ENCODE data around the gene KLK11. TPM values are rescaled to one million over a fixed set of nuclear protein-coding genes. Genes with fewer than 3 reads are reported as not detected.
"Not testable (repeated sequence)": the region's sequence is repeated elsewhere in the genome, so short reads cannot be mapped to it uniquely, and the experiment has no call there.

KLK11 gene
- total RNA-seq, 2 donors from 2014 or later = not detected

DNA sequence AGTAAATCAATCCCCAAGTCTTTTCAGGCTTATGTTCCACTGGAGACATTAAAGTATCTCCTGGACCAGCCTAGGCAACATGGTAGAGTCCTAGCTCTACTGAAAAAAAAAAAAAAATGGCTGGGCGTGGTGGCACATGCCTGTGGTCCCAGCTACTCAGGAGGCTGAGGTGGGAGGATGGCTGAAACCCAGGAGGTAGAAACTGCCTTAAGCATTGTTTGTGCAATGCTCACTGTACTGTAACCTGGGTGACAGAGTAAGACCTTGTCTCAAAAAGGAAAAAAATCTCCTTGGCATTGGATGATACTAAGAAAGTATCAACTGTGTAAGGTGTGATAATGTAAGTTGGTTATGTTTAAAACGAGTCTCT, 33.8 kb downstream of the KLK11 start:
- Mint-ChIP-seq H3K27ac (no peak overlapping the region), H3K9me3 (peaks cover 0 to 1% of the 10 kb centered on the region in 2 donors), H3K27me3 (ENCODE audit: low read depth) (peaks cover 22% of the 10 kb centered on the region), H3K4me3 (no peak overlapping the region), H3K36me3 (ENCODE audit: insufficient read depth in 2 of 2) (no peaks in the 10 kb centered on the region), H3K4me1 (ENCODE audit: low read depth) (no peaks in the 10 kb centered on the region)
- ATAC-seq (replicated peaks in 1 of 2) (no peak), DNase-seq (no peak)

DNA sequence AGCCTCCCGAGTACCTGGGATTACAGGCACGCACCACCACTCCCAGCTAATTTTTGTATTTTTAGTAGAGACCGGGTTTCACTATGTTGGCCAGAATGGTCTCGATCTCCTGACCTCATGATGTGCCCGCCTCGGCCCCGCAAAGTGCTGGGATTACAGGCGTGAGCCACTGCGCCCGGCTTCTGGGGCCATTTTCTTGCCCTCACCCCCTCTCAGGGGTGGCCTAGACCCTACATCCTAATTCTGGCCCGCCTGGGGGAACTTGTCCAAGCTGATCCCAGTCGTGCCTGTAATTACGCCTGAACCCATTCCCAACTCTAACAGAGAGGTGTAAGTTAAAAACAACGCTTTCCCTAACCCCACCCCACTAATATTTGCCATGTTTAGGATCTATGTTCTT, 42.0 kb downstream of the KLK11 start:
- not testable (repeated sequence) for H3K9me3 Mint-ChIP-seq; H3K4me3 Mint-ChIP-seq; DNase-seq; H3K4me1 Mint-ChIP-seq (ENCODE audit: low read depth); ATAC-seq (replicated peaks in 1 of 2); H3K36me3 Mint-ChIP-seq (ENCODE audit: insufficient read depth in 2 of 2); H3K27ac Mint-ChIP-seq
- H3K27me3 Mint-ChIP-seq (ENCODE audit: low read depth) = peaks cover 62% of the 10 kb centered on the region

DNA sequence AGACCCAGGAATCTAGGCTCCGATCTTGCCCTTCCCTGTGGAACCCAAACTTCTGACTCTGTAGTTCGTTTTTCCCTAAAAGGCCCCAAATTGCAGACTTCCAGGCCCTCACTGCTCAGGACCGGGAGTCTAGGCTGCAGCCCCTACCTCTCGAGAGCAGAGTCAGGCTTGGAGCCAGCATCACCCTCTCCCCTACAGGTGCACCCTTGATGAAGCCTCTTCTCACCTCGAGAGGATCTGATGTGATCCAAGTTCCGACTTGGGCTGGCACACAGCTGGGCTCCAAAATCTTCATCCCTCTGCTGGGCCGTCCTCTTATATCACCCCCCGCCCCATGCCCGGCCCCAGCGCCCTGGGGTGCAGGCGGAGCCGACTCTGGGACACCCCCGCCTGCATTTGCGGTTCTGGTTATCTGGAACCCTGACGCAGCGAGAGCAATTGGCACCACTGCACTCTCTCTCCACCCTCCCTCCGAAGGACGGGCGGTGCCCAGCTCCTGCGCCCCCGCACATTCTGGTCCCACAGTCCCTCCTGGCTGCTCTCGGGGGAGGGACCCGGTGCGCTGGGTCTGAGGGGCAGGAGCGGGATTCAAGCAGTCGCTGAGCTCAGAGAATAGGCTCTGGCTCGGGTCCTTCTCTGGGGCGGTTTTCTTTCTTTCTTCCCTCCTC, 42.7 kb downstream of the KLK11 start, which contains the start of gene KLK7:
KLK7 (minus strand) TSS at position 293 of the 668 bp plus-strand sequence. CDS start 1,518 bp downstream, outside the sequence.
- no peaks in the 10 kb centered on the region for H3K36me3 Mint-ChIP-seq (ENCODE audit: insufficient read depth in 2 of 2)
- peaks cover 59% of the 10 kb centered on the region for H3K27me3 Mint-ChIP-seq (ENCODE audit: low read depth)
- no peak for DNase-seq
- H3K4me3 Mint-ChIP-seq = no peak within 1 kb of the TSS
- H3K27ac Mint-ChIP-seq = no peak within 1 kb of the TSS
- no peak for ATAC-seq (replicated peaks in 1 of 2)
- no peaks in the 10 kb centered on the region for H3K4me1 Mint-ChIP-seq (ENCODE audit: low read depth)
- H3K9me3 Mint-ChIP-seq = no peaks in the 10 kb centered on the region

DNA sequence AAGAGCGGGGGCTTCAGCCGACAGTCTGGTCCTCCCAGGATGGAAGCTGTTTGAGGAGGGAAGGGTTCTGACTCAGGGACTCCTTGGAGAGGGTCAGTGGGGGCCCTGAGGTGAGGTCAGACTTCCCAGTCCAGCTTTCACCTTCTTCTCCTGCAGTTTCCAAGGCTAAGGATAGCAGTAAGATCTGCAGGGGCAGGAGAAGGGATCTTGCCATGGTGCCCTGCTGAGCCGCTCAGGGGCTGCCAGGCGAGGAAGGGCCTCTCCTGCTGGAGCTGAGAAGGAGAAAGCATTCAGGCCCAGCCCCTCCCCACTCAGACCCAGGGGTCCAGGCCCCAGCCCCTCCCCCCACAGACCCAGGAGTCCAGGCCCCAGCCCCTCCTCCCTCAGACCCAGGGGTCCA, 44.2 kb downstream of the KLK11 start:
- DNase-seq = no peak
- Mint-ChIP-seq H3K27ac (no peak overlapping the region), H3K4me1 (ENCODE audit: low read depth) (no peaks in the 10 kb centered on the region), H3K27me3 (ENCODE audit: low read depth) (peaks cover 70% of the 10 kb centered on the region), H3K36me3 (ENCODE audit: insufficient read depth in 2 of 2) (no peaks in the 10 kb centered on the region), H3K4me3 (no peak overlapping the region), H3K9me3 (no peaks in the 10 kb centered on the region)
- no peak for ATAC-seq (replicated peaks in 1 of 2)

DNA sequence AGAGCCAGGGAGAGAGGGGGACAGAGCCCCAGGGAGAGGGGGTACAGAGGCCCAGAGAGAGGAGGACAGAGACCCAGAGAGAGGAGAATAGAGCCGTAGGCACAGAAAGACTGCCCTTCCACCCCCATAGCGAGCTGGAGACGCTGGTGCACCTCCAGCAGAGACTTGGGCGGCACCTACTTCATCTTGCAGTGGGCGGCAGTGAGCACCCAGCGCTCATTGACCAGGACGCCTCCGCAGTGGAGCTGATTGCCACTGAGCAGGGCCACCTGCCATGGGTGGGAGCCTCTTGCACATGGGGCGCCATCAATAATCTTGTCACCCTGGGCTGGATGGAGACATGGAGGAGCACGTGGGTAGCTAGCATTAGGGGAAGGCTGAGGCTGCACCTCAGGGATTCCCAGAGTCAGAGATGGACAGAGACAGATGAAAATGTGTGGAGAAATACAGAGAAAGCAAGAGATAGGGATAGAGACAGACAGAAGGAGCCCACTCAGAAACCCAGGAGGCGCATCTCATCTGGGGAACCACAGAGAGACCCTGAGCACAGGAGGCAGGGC, 44.7 kb downstream of the KLK11 start:
- no peaks in the 10 kb centered on the region for H3K4me1 Mint-ChIP-seq (ENCODE audit: low read depth)
- H3K9me3 Mint-ChIP-seq = no peaks in the 10 kb centered on the region
- no peak for ATAC-seq (replicated peaks in 1 of 2)
- H3K27me3 Mint-ChIP-seq (ENCODE audit: low read depth) = peaks cover 75% of the 10 kb centered on the region
- no peaks in the 10 kb centered on the region for H3K36me3 Mint-ChIP-seq (ENCODE audit: insufficient read depth in 2 of 2)
- H3K27ac Mint-ChIP-seq = no peak overlapping the region
- DNase-seq = no peak
- no peak overlapping the region for H3K4me3 Mint-ChIP-seq

DNA sequence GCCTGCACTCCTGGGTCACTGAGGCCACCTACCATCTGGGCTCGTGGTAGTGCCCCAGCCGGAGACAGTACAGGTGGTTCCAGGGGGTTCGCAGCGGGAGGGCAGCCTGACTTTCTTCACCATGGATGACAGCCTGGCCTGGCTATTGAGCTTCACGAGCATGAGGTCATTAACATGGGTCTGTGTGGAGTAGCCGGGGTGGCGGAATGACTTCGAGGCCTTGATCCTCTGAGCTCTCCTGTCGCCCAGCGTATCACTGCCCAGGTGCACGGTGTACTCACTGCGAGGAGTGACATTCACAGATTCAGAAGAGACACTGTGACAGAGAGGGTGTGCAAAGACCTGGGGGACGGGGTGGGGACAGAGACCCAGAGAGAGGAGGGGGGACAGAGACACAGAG, 46.2 kb downstream of the KLK11 start:
- ATAC-seq (replicated peaks in 1 of 2) = no peak
- H3K4me3 Mint-ChIP-seq = no peak overlapping the region
- peaks cover 75% of the 10 kb centered on the region for H3K27me3 Mint-ChIP-seq (ENCODE audit: low read depth)
- no peak for DNase-seq
- no peak overlapping the region for H3K27ac Mint-ChIP-seq
- H3K9me3 Mint-ChIP-seq = no peaks in the 10 kb centered on the region
- no peaks in the 10 kb centered on the region for H3K36me3 Mint-ChIP-seq (ENCODE audit: insufficient read depth in 2 of 2)
- H3K4me1 Mint-ChIP-seq (ENCODE audit: low read depth) = no peaks in the 10 kb centered on the region

DNA sequence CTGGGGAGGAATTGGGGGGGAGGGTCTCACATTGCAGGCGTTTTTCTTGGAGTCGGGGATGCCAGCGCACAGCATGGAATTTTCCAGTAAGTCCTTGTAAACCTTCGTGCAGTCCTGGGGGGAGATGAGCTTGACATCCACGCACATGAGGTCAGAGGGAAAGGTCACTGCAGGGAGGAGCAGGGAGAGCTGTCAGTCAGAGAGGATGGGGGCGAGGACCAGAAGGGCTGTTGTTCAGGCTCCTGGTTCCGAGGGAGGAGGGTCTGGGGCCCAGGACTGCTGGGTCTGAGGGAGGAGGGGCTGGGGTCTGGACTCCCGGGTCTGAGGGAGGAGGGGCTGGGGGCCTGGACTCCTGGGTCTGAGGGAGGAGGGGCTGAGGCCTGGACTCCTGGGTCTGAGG, 46.7 kb downstream of the KLK11 start:
- Mint-ChIP-seq H3K27ac (no peak overlapping the region), H3K9me3 (no peaks in the 10 kb centered on the region)

DNA sequence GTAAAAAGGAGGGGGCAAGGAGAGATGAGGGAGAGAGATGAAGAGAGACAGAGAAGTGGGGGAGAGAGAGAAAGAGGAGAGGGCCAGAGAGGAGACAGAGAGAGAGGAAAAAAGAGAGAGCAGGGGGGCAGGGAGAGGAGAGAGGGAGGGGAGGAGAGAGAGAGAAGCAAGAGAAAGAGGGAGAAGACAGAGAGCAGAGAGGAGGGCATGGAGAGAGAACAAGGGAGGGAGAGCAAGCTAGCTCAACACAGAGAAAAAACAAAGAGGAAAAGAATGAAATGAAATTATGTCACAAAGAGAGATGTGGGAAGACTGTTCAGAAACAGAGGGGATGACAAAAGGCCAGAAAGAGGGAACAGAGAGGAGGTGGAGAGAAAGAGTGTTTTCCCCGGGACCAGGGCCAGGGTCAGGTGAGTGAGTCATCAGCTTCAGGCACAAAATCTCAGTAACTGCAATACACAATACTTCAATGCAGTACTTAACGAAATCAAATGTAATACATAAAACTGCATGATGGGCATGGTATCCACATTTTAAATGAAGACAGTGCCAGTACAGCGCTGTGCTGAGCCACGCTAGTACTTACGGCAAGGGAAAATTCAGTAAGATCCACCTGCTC, 47.5 kb downstream of the KLK11 start:
- Mint-ChIP-seq H3K4me1 (ENCODE audit: low read depth) (no peaks in the 10 kb centered on the region), H3K36me3 (ENCODE audit: insufficient read depth in 2 of 2) (no peaks in the 10 kb centered on the region), H3K9me3 (no peaks in the 10 kb centered on the region), H3K27ac (no peak overlapping the region), H3K27me3 (ENCODE audit: low read depth) (peaks cover 62% of the 10 kb centered on the region), H3K4me3 (no peak overlapping the region)
- ATAC-seq (replicated peaks in 1 of 2) = no peak
- no peak for DNase-seq

More for the DNA sequence above, 46.7 kb downstream of the KLK11 start:
- Mint-ChIP-seq H3K36me3 (ENCODE audit: insufficient read depth in 2 of 2) (no peaks in the 10 kb centered on the region), H3K4me3 (no peak overlapping the region), H3K4me1 (ENCODE audit: low read depth) (no peaks in the 10 kb centered on the region), H3K27me3 (ENCODE audit: low read depth) (peaks cover 70% of the 10 kb centered on the region)
- DNase-seq (no peak), ATAC-seq (replicated peaks in 1 of 2) (no peak)

DNA sequence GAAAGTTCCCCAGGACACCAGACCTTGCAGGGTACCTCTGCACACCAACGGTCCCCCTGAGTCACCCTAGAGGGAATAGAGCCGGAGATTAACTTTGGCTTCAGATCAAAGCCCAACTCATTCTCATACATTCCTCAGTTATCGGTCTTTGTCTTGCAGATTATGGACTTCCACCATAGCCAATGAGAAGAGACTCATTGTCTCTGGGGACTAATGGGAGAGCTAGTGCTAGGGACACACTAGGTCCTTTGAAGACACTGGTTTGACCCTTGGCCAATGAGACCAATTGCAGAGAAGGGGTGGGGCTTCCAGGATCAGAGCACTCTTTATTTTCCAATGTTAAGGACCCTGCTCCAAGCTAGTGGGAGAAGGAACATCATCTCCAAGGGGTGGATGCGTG, 48.8 kb downstream of the KLK11 start:
- DNase-seq (no peak), ATAC-seq (replicated peaks in 1 of 2) (no peak)
- Mint-ChIP-seq H3K27ac (no peak overlapping the region), H3K9me3 (no peaks in the 10 kb centered on the region), H3K4me1 (ENCODE audit: low read depth) (no peaks in the 10 kb centered on the region), H3K27me3 (ENCODE audit: low read depth) (peaks cover 61% of the 10 kb centered on the region), H3K36me3 (ENCODE audit: insufficient read depth in 2 of 2) (no peaks in the 10 kb centered on the region), H3K4me3 (no peak overlapping the region)

DNA sequence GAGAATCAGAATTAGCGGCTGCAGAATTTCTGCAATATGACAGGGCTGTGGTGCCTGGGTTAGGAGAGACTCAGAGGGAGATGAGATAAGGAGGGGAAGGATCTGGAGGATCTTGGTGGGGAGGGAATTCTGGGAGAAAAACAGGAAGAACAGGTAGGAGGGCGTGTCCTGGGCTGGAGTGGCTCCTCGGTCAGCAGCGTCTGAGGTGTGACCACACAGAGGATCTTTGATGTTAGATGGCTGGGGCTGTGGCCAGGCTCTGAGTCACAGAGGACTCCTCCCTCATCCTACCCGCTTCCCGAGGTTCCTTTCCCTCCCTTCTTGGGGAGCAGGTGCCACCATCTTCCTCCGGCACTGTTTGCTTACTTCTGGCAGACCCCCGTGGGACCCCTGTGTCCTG, 50.6 kb downstream of the KLK11 start:
- peaks cover 49% of the 10 kb centered on the region for H3K27me3 Mint-ChIP-seq (ENCODE audit: low read depth)
- no peaks in the 10 kb centered on the region for H3K36me3 Mint-ChIP-seq (ENCODE audit: insufficient read depth in 2 of 2)
- DNase-seq = no peak
- no peak for ATAC-seq (replicated peaks in 1 of 2)
- H3K4me1 Mint-ChIP-seq (ENCODE audit: low read depth) = no peaks in the 10 kb centered on the region
- H3K9me3 Mint-ChIP-seq = no peaks in the 10 kb centered on the region
- H3K27ac Mint-ChIP-seq = no peak overlapping the region
- H3K4me3 Mint-ChIP-seq = no peak overlapping the region

DNA sequence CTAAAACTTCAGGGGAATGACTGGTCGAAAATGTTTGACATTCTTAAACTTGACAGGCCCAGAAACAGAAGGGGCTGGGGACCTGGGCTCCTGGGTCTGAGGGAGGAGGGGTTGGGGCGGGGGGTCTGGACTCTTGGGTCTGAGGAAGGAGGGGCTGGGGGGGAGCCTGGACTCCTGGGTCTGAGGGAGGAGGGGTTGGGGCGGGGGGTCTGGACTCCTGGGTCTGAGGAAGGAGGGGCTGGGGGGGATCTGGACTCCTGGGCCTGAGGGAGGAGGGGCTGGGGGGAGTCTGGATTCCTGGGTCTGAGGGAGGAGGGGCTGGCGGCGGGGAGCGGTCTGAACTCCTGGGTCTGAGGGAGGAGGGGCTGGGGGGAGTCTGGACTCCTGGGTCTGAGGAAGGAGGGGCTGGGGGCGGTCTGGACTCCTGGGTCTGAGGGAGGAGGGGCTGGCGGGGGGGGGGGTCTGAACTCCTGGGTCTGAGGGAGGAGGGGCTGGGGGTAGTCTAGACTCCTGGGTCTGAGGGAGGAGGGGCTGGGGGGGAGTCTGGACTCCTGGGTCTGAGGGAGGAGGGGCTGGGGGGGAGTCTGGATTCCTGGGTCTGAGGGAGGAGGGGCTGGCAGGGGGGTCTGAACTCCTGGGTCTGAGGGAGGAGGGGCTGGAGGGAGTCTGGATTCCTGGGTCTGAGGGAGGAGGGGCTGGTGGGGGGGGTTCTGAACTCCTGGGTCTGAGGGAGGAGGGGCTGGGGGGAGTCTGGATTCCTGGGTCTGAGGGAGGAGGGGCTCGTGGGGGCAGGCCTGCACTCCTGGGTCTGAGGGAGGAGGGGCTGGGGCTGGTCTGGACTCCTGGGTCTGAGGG, 51.5 kb downstream of the KLK11 start:
- ATAC-seq (replicated peaks in 1 of 2) (no peak), DNase-seq (no peak)
- H3K4me1 Mint-ChIP-seq (ENCODE audit: low read depth) = no peaks in the 10 kb centered on the region
- peaks cover 53% of the 10 kb centered on the region for H3K27me3 Mint-ChIP-seq (ENCODE audit: low read depth)
- H3K9me3 Mint-ChIP-seq = no peaks in the 10 kb centered on the region
- no peaks in the 10 kb centered on the region for H3K36me3 Mint-ChIP-seq (ENCODE audit: insufficient read depth in 2 of 2)
- H3K27ac Mint-ChIP-seq = no peak overlapping the region
- H3K4me3 Mint-ChIP-seq = no peak overlapping the region

DNA sequence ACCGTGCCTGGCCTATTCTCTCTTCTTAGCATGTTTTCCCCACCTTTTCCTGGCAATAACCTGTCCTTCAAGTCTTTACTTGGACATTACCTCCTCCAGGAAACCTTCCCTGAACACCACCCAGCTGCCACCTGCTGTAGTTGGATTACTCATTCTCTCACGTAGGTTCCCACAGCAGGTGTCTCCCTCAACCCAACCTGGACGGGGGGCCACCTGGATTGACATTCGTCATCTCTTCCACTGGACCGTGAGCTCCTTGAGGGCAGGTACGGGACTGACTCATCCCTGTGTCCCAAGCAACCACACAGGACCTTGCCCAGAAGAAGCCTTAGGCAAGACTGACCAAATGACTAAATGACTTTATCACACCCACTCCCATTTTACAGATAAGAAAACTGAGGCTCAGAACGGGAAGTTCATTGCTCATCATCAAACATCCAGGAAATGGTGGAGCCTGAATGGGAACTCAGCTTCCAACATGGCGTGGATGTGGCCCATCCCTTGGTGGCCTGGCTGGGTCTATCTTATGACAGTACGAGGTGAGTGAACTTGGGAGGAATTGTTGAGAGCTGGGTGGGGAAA, 53.5 kb downstream of the KLK11 start:
- ATAC-seq (replicated peaks in 1 of 2) (no peak), DNase-seq (no peak)
- H3K4me1 Mint-ChIP-seq (ENCODE audit: low read depth) = no peaks in the 10 kb centered on the region
- no peaks in the 10 kb centered on the region for H3K9me3 Mint-ChIP-seq
- H3K4me3 Mint-ChIP-seq = no peak overlapping the region
- peaks cover 50% of the 10 kb centered on the region for H3K27me3 Mint-ChIP-seq (ENCODE audit: low read depth)
- H3K36me3 Mint-ChIP-seq (ENCODE audit: insufficient read depth in 2 of 2) = no peaks in the 10 kb centered on the region
- no peak overlapping the region for H3K27ac Mint-ChIP-seq
